ENCODE data around the gene ANGEL2. TPM values are rescaled to one million over a fixed set of nuclear protein-coding genes. Genes with fewer than 3 reads are reported as not detected.
A peak's percentile ranks its signal among the peaks of the same experiment; 100 is the strongest.

Gene ANGEL2
- total and polyA plus RNA-seq, 2 of the 13 experiments (the other 11 are each of a cell fraction or from before 2014, with no cell fraction given): 12.3 to 25.4 TPM

- no peak for TF ChIP-seq TRAFD1 (CRISPR knock-in tag; IDR thresholded peaks at IDR 0.05; ENCODE audit: borderline replicate concordance)
- TF ChIP-seq ZNF883 (CRISPR knock-in tag; IDR thresholded peaks at IDR 0.05; ENCODE audit: not compliant biosample characterization): peak; percentile 76
- TF ChIP-seq, protein P1, sequence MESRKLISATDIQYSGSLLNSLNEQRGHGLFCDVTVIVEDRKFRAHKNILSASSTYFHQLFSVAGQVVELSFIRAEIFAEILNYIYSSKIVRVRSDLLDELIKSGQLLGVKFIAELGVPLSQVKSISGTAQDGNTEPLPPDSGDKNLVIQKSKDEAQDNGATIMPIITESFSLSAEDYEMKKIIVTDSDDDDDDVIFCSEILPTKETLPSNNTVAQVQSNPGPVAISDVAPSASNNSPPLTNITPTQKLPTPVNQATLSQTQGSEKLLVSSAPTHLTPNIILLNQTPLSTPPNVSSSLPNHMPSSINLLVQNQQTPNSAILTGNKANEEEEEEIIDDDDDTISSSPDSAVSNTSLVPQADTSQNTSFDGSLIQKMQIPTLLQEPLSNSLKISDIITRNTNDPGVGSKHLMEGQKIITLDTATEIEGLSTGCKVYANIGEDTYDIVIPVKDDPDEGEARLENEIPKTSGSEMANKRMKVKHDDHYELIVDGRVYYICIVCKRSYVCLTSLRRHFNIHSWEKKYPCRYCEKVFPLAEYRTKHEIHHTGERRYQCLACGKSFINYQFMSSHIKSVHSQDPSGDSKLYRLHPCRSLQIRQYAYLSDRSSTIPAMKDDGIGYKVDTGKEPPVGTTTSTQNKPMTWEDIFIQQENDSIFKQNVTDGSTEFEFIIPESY (CRISPR knock-in tag; IDR thresholded peaks at IDR 0.05): no peak
- TF ChIP-seq, protein P2, sequence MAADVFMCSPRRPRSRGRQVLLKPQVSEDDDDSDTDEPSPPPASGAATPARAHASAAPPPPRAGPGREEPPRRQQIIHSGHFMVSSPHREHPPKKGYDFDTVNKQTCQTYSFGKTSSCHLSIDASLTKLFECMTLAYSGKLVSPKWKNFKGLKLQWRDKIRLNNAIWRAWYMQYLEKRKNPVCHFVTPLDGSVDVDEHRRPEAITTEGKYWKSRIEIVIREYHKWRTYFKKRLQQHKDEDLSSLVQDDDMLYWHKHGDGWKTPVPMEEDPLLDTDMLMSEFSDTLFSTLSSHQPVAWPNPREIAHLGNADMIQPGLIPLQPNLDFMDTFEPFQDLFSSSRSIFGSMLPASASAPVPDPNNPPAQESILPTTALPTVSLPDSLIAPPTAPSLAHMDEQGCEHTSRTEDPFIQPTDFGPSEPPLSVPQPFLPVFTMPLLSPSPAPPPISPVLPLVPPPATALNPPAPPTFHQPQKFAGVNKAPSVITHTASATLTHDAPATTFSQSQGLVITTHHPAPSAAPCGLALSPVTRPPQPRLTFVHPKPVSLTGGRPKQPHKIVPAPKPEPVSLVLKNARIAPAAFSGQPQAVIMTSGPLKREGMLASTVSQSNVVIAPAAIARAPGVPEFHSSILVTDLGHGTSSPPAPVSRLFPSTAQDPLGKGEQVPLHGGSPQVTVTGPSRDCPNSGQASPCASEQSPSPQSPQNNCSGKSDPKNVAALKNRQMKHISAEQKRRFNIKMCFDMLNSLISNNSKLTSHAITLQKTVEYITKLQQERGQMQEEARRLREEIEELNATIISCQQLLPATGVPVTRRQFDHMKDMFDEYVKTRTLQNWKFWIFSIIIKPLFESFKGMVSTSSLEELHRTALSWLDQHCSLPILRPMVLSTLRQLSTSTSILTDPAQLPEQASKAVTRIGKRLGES (CRISPR knock-in tag; IDR thresholded peaks at IDR 0.05; ENCODE audit: borderline replicate concordance): no peak
- peak; percentile 82; the same call in 1 of the 2 replicates for TF ChIP-seq DMAP1 (CRISPR knock-in tag; IDR thresholded peaks at IDR 0.05)
- TF ChIP-seq ZNF20 (CRISPR knock-in tag; IDR thresholded peaks at IDR 0.05): no peak
- peak; percentile 72; the same call in 1 of the 2 replicates for TF ChIP-seq TAF1 (CRISPR knock-in tag; IDR thresholded peaks at IDR 0.05)
- no peak for TF ChIP-seq ZNF280B (CRISPR knock-in tag; IDR thresholded peaks at IDR 0.05; ENCODE audit: borderline replicate concordance)
- TF ChIP-seq, protein P3, sequence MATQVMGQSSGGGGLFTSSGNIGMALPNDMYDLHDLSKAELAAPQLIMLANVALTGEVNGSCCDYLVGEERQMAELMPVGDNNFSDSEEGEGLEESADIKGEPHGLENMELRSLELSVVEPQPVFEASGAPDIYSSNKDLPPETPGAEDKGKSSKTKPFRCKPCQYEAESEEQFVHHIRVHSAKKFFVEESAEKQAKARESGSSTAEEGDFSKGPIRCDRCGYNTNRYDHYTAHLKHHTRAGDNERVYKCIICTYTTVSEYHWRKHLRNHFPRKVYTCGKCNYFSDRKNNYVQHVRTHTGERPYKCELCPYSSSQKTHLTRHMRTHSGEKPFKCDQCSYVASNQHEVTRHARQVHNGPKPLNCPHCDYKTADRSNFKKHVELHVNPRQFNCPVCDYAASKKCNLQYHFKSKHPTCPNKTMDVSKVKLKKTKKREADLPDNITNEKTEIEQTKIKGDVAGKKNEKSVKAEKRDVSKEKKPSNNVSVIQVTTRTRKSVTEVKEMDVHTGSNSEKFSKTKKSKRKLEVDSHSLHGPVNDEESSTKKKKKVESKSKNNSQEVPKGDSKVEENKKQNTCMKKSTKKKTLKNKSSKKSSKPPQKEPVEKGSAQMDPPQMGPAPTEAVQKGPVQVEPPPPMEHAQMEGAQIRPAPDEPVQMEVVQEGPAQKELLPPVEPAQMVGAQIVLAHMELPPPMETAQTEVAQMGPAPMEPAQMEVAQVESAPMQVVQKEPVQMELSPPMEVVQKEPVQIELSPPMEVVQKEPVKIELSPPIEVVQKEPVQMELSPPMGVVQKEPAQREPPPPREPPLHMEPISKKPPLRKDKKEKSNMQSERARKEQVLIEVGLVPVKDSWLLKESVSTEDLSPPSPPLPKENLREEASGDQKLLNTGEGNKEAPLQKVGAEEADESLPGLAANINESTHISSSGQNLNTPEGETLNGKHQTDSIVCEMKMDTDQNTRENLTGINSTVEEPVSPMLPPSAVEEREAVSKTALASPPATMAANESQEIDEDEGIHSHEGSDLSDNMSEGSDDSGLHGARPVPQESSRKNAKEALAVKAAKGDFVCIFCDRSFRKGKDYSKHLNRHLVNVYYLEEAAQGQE (IDR thresholded peaks at IDR 0.05; ENCODE audit: borderline replicate concordance in 1 of 2, low read depth in 1 of 2, low read length in 2 of 2): no peak
- no peak for TF ChIP-seq CBFB (CRISPR knock-in tag; IDR thresholded peaks at IDR 0.05)
- no peak for TF ChIP-seq ZNF513 (CRISPR knock-in tag; conservative IDR thresholded peaks at IDR 0.05)
- TF ChIP-seq PBX2 (CRISPR knock-in tag; IDR thresholded peaks at IDR 0.05): no peak
Observed at GRCh38 chr1:213051127-213051880, 35.6 kb upstream of the ANGEL2 start, which contains the start of gene RPS6KC1 (continued).

Measured in HepG2 (cell line).